ENCODE results near the gene ZNF232.

- TF ChIP-seq POLR2A (IDR thresholded peaks at IDR 0.05) = peak in 1 of 3 donors; percentile 31
- TF ChIP-seq, protein P1, sequence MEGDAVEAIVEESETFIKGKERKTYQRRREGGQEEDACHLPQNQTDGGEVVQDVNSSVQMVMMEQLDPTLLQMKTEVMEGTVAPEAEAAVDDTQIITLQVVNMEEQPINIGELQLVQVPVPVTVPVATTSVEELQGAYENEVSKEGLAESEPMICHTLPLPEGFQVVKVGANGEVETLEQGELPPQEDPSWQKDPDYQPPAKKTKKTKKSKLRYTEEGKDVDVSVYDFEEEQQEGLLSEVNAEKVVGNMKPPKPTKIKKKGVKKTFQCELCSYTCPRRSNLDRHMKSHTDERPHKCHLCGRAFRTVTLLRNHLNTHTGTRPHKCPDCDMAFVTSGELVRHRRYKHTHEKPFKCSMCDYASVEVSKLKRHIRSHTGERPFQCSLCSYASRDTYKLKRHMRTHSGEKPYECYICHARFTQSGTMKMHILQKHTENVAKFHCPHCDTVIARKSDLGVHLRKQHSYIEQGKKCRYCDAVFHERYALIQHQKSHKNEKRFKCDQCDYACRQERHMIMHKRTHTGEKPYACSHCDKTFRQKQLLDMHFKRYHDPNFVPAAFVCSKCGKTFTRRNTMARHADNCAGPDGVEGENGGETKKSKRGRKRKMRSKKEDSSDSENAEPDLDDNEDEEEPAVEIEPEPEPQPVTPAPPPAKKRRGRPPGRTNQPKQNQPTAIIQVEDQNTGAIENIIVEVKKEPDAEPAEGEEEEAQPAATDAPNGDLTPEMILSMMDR (IDR thresholded peaks at IDR 0.05 in 8 of 11, conservative IDR thresholded peaks at IDR 0.05 in 3 of 11) = peak in 3 of 11 experiments; percentile 11 to 22 (median 11)
Measured at GRCh38 chr17:5111402-5112204, at the start of gene ZNF232.
